GM12874 (cell line): ENCODE data around the gene ZNF81.

Source experiments
- CTCF ChIP-seq: IDR thresholded peaks from 2 replicates; pipeline ENCODE4 v1.5.1; 2011; ENCODE audit warnings: low read depth, mild to moderate bottlenecking, control low read depth, low read length, moderate library complexity; ENCODE audit not compliant: insufficient read depth

Gene ZNF81

GRCh38 chrX:47859686-47860085 is 23.0 kb downstream of the ZNF81 start:
- TF ChIP-seq CTCF = no peak

- no peak for TF ChIP-seq CTCF
These were observed 26.0 kb downstream of the ZNF81 start for GRCh38 chrX:47862680-47863079.

GRCh38 chrX:47863187-47863586 is 26.5 kb downstream of the ZNF81 start:
- TF ChIP-seq CTCF = no peak

- TF ChIP-seq CTCF = no peak
These were observed 27.6 kb downstream of the ZNF81 start for GRCh38 chrX:47864300-47864699.

GRCh38 chrX:47864785-47865184 is 28.1 kb downstream of the ZNF81 start:
- TF ChIP-seq CTCF = no peak

- no peak for TF ChIP-seq CTCF
These were observed 36.4 kb downstream of the ZNF81 start for GRCh38 chrX:47873123-47873522.

- TF ChIP-seq CTCF = no peak
These were observed 40.6 kb downstream of the ZNF81 start for GRCh38 chrX:47877327-47877726.

GRCh38 chrX:47878198-47878597 is 41.5 kb downstream of the ZNF81 start:
- TF ChIP-seq CTCF = no peak
